AG09319 (cell line): Measurements from ENCODE around the gene ADAM17.

Source experiments
- DNase-seq: peaks from one replicate; pipeline ENCODE4 v3.0.0-alpha.2; 2010; ENCODE audit warnings: low read depth; ENCODE audit errors: extremely low read depth
- TF ChIP-seq, protein P1 (sequence below): IDR thresholded peaks from 2 replicates; pipeline ENCODE4 v1.5.1; 2011; ENCODE audit warnings: low read depth, mild to moderate bottlenecking, inconsistent platforms, low read length, moderate library complexity

The ADAM17 gene

GRCh38 chr2:9493478-9493877, 62.2 kb downstream of the ADAM17 start:
- no peak for DNase-seq
- TF ChIP-seq, protein P1, sequence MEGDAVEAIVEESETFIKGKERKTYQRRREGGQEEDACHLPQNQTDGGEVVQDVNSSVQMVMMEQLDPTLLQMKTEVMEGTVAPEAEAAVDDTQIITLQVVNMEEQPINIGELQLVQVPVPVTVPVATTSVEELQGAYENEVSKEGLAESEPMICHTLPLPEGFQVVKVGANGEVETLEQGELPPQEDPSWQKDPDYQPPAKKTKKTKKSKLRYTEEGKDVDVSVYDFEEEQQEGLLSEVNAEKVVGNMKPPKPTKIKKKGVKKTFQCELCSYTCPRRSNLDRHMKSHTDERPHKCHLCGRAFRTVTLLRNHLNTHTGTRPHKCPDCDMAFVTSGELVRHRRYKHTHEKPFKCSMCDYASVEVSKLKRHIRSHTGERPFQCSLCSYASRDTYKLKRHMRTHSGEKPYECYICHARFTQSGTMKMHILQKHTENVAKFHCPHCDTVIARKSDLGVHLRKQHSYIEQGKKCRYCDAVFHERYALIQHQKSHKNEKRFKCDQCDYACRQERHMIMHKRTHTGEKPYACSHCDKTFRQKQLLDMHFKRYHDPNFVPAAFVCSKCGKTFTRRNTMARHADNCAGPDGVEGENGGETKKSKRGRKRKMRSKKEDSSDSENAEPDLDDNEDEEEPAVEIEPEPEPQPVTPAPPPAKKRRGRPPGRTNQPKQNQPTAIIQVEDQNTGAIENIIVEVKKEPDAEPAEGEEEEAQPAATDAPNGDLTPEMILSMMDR = no peak

DNA sequence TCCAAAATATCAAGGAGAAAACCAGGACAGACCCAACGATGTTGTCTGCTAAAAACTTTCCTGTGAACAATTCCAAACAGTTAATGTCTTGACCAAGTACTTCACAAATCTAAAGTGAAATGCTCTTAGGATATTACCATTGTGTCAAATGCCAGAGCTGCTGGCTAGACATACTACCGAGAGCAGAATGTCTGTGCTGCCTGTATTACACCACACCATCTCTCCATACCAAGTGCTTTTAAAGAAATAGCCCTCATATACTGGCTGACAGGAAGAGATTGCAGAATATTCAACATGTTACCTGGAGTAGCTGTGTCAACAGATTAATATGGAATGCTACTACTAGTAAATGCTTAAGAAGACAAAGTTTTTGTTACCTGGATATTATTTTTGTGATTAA, 62.7 kb downstream of the ADAM17 start:
- TF ChIP-seq, protein P1 = no peak
- no peak for DNase-seq

- TF ChIP-seq, protein P1 = no peak
- DNase-seq = no peak
Measured at GRCh38 chr2:9490789-9491188, 64.8 kb downstream of the ADAM17 start.

- TF ChIP-seq, protein P1 = no peak
- no peak for DNase-seq
Measured at GRCh38 chr2:9488583-9489547, 66.8 kb downstream of the ADAM17 start.

GRCh38 chr2:9484533-9484932, 71.1 kb downstream of the ADAM17 start:
- TF ChIP-seq, protein P1 = no peak
- DNase-seq = peak; percentile 36

DNA sequence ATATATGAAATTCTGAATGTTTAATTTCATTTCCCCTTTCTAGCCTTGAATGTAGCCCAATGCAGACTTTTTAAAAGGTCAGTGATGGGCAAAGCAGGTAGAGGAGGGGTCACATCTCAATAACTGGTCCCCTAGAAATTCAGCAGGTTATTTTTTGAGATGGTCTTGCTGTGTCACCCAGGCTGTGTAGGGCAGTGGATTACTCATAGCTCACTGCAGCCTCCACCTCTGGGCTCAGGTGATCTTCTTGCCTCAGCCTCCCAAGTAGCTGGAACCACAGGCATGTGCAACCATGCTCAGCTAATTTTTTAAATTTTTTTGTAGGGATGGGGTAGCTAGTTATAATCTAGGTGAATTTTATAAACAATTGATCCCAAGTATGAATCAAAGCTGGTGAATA, 72.5 kb downstream of the ADAM17 start:
- TF ChIP-seq, protein P1 = no peak
- DNase-seq = no peak

GRCh38 chr2:9480157-9480556, 75.5 kb downstream of the ADAM17 start:
- TF ChIP-seq, protein P1 = no peak
- no peak for DNase-seq
